Fibroblast of the aortic adventitia (primary cell): Measurements from ENCODE around the gene BMP7. TPM values are rescaled to one million over a fixed set of nuclear protein-coding genes. Genes with fewer than 3 reads are reported as not detected.

Experiments
- DNase-seq: peaks from one replicate; pipeline ENCODE4 v3.0.0-alpha.2; 2010; ENCODE audit warnings: low read depth
- H3K4me3 ChIP-seq: 2 replicates; pipeline ENCODE4 v1.5.1; 2011; ENCODE audit warnings: low read depth, mild to moderate bottlenecking, control low read depth, low read length, moderate library complexity
- total RNA-seq: library from RNA; depleted of rRNA; stranded (reverse); fragments of >200 nt; gene quantifications from 2 replicates; pipeline ENCODE4 v1.2.3, GENCODE V29; 2012; ENCODE audit warnings: low replicate concordance
- TF ChIP-seq, protein P1 (sequence below): IDR thresholded peaks from 2 replicates; pipeline ENCODE4 v1.5.1; 2011; ENCODE audit warnings: mild to moderate bottlenecking, low read length, control low read depth, inconsistent platforms; ENCODE audit not compliant: insufficient read depth

The BMP7 gene
- total RNA-seq, 1 donor, result not detected

DNA sequence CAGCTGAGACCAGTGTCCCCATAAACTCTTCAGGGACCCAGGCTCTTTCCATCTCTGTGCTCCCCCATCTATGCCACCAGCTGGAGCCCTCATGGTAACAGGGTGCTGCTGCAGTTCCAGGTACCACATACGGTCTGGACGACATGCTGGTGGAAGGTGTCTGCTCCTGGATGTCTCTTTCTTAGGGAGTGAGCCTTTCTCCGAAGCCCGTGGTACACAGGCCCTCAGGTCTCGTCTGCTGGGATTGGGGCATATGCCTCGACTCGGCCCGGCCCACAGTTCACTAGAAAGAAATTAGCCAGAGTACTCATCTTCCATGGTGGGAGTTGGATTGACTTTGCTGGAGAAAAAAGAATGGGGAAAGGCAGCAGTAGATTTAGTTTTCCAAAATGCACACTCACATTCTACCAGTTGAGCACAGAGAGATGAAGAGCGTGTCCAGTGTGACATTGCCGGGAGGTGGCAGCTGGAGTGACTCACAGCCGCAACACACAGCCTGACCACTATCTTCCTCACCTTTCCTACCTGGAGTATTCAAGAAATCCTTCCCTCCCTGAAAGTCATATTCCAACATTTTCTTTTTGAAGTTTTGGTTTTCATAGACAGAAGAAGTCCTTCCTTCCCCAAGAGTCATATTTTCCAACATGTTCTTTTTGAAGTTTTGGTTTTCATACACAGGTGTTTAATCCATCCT lies 44.5 kb upstream of the BMP7 start:
- no peak overlapping the region for H3K4me3 ChIP-seq
- TF ChIP-seq, protein P1, sequence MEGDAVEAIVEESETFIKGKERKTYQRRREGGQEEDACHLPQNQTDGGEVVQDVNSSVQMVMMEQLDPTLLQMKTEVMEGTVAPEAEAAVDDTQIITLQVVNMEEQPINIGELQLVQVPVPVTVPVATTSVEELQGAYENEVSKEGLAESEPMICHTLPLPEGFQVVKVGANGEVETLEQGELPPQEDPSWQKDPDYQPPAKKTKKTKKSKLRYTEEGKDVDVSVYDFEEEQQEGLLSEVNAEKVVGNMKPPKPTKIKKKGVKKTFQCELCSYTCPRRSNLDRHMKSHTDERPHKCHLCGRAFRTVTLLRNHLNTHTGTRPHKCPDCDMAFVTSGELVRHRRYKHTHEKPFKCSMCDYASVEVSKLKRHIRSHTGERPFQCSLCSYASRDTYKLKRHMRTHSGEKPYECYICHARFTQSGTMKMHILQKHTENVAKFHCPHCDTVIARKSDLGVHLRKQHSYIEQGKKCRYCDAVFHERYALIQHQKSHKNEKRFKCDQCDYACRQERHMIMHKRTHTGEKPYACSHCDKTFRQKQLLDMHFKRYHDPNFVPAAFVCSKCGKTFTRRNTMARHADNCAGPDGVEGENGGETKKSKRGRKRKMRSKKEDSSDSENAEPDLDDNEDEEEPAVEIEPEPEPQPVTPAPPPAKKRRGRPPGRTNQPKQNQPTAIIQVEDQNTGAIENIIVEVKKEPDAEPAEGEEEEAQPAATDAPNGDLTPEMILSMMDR, result no peak
- DNase-seq, result no peak

DNA sequence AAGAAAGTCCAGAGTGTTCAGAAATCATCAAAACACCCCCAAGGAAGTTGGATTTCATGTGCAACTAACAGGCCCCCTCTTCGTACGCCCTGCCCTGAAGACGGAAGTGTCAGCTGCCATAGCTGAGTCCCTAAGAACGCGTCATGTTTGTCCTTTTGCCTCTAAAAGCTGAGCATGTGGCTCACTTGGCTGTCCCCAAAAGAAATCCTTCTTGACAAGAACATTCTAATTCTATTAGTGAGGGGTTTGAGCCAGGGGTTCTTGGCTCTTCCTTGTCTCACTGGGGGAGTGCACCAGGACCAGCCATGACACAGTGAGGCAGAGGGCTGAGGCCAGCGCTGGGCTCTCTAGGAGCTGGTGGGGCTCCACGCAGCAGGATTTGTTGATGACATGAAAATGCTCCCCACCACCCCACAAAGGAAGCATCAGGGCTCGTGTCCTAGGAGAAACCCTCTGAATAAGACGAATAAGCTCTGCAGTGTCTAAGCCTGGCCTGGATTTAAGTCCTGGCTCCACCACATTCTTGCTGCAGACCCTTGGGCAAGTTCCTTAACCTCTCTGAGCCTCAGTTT lies 43.2 kb upstream of the BMP7 start:
- no peak overlapping the region for H3K4me3 ChIP-seq
- DNase-seq, result no peak
- TF ChIP-seq, protein P1, result no peak

DNA sequence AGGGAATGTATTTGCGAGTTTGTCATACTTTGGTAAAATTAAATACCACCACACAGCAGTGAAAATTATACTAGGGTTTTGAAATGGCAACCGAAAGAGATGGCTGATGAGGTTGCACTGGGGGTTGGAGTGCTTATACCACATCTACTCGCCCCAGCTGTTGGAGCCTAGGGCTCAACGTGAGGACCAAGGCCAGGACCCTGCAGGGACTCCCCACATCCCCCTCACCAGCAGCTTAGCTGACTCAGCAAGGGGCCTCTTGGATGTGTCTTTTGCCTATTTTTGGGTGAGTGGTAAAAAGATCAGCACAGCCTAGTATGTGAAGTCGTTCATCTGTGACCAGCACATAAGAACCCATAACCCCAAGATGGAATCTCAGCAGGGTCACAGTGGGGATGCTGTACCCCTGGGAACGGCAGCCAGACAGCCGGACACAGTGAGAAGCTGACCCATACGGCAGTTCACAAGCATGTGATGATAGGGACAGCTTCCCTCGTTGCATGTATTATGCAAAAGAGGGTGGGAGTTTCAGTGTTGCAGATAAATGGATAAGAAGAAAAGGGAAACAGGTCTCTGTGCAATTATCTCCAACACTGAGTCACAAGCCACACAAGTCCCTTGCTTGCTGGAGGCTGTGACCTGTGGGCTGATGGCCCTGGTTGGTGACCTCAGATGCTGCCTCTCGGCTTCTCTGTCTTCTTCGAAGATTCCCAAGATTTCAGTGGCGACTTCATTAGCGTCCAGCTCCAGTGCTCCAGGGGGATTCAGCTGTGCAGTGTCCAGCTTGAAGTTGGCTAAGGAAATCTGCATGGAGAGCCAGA lies 42.2 kb upstream of the BMP7 start:
- DNase-seq, result no peak
- no peak overlapping the region for H3K4me3 ChIP-seq
- TF ChIP-seq, protein P1, result no peak

DNA sequence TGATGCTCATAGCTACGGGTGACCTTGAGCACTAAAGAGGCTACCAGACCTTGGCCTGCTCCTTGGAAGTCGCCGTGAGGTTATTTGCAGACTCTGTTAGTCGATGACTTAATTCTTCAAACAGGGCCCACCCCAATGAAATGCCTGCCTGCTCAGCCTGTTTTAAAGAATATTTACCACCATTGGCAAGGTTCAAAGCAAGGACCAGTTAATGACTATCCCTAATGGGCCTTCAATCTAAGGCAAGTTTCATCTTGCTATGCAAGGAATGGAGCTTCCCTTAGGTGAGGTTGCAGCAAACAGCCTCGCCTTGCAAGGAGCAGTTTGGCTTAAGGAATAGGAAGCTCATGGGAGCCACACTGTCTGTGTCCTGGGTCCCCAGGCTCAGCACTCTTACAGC lies 40.3 kb upstream of the BMP7 start:
- DNase-seq, result no peak
- H3K4me3 ChIP-seq, result no peak overlapping the region
- TF ChIP-seq, protein P1, result no peak

DNA sequence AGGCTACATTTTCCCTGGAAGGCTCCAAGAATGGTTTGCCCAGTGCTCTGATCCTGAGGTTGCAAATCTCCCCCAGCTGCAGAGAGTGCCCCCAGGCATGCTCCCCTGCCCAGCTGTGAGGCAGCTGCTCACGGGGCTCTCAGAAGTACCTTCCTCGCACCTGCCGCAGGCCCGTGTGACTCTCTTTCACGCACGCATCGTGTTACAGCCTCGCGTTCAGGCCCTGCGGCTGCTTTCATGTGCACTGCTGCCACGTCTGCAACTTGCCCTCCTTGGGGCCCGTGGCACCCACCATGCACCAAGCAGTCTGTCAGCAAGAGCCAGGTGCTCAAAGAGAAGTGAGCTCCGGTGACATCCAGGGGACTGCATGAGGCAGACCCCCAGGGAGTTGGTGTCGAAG lies 34.6 kb upstream of the BMP7 start:
- DNase-seq, result no peak
- H3K4me3 ChIP-seq, result no peak overlapping the region
- TF ChIP-seq, protein P1, result no peak

DNA sequence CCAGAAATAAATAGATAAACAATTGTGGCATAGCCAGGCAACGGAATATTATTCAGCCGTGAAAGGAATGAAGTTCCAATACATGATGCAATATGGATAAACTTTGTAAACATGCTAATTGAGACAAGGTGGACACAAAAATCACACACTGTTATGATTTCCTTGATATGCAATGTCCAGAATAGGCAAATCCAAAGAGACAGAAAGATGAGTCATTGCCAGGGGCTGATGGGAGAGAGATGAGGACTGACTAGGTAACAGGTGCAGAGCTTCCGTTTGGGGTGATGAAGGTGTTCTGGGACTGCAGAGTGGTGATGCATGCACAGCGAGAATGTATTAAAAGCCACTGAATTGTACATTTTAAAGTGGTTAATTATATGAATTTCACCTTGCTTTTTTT lies 32.0 kb upstream of the BMP7 start:
- H3K4me3 ChIP-seq, result no peak overlapping the region
- no peak for DNase-seq
- TF ChIP-seq, protein P1, result no peak
